Ramos (cell line): ENCODE data around the gene KRTAP5-1.

Source experiments
- in situ Hi-C: fragments of 300-500 bp; cut with MboI; formaldehyde crosslinking; loops from one replicate; pipeline ENCODE4 v1.14.3; 2022; ENCODE audit warnings: low sequenced_read_pairs; ENCODE audit not compliant: unreplicated experiment

The KRTAP5-1 gene

GRCh38 chr11:1547467-1548098 lies 37.5 kb downstream of the KRTAP5-1 start:
- in situ Hi-C loops = no loop called here

- in situ Hi-C loops = no loop called here
Measured at GRCh38 chr11:1546536-1547466, 38.3 kb downstream of the KRTAP5-1 start.

- in situ Hi-C loops = no loop called here
Measured at GRCh38 chr11:1546077-1546535, 39.0 kb downstream of the KRTAP5-1 start.

GRCh38 chr11:1545432-1545831 lies 39.7 kb downstream of the KRTAP5-1 start:
- in situ Hi-C loops = no loop called here

- in situ Hi-C loops = no loop called here
Measured at GRCh38 chr11:1544536-1544935, 40.5 kb downstream of the KRTAP5-1 start.

GRCh38 chr11:1543606-1544263 lies 41.3 kb downstream of the KRTAP5-1 start:
- in situ Hi-C loops = no loop called here

- in situ Hi-C loops = no loop called here
Measured at GRCh38 chr11:1542267-1542666, 42.8 kb downstream of the KRTAP5-1 start.

- in situ Hi-C loops = no loop called here
Measured at GRCh38 chr11:1541474-1542204, 43.4 kb downstream of the KRTAP5-1 start.

GRCh38 chr11:1540074-1540473 lies 45.0 kb downstream of the KRTAP5-1 start:
- in situ Hi-C loops = no loop called here

- in situ Hi-C loops = no loop called here
Measured at GRCh38 chr11:1538153-1538552, 46.9 kb downstream of the KRTAP5-1 start.

- in situ Hi-C loops = no loop called here
Measured at GRCh38 chr11:1536065-1536843, 48.8 kb downstream of the KRTAP5-1 start.

- in situ Hi-C loops = no loop called here
Measured at GRCh38 chr11:1534682-1535081, 50.4 kb downstream of the KRTAP5-1 start.
